Mucosa of descending colon (tissue), 3 donors: Measurements from ENCODE around the gene SMC6. TPM values are rescaled to one million over a fixed set of nuclear protein-coding genes. Genes with fewer than 3 reads are reported as not detected.

Experiments
- ATAC-seq: fragments of 200-7000 bp; cut with Tn5 transposase; one replicate; pipeline ENCODE4 v1.9.1; 2020; ENCODE audit warnings: mild to moderate bottlenecking, moderate library complexity
- DNase-seq, 3 donors: peaks; one replicate each; pipeline ENCODE4 v3.0.0-alpha.2; 2020
- H3K36me3 ChIP-seq: fragments of 200-600 bp; one replicate; pipeline ENCODE4 v1.8.0; 2021; ENCODE audit warnings: low read depth, mild to moderate bottlenecking
- H3K4me1 ChIP-seq: fragments of 200-600 bp; one replicate; pipeline ENCODE4 v1.8.0; 2021; ENCODE audit warnings: low read depth, mild to moderate bottlenecking
- H3K4me3 ChIP-seq: fragments of 200-600 bp; one replicate; pipeline ENCODE4 v1.8.0; 2021; ENCODE audit warnings: mild to moderate bottlenecking
- H3K9me3 ChIP-seq: fragments of 200-600 bp; one replicate; pipeline ENCODE4 v1.8.0; 2021; ENCODE audit warnings: mild to moderate bottlenecking
- intact Hi-C, 2 donors: fragments of 100-400 bp; cut with DNase I in 1 of 2; cut with micrococcal nuclease in 1 of 2; formaldehyde crosslinking; loops; one replicate each; pipeline versions ENCODE4 v1.11.0 to v1.11.1; 2022; cut with DNase I, micrococcal nuclease
- total RNA-seq, 3 donors: library from RNA; stranded (reverse); fragmentation: NEBNext Ultra II Directional in 2 of 3; extraction: Animal tissue kit (Norgen Biotek cat#: 25700) in 2 of 3; gene quantifications; one replicate each; pipeline versions ENCODE4 v1.2.1 to v1.2.4, GENCODE V29; 2021 to 2023
- TF ChIP-seq, protein P1 (sequence below): fragments of 200-600 bp; IDR thresholded peaks from one replicate; pipeline ENCODE4 v1.8.0; 2022; ENCODE audit warnings: antibody characterized with exemption, mild to moderate bottlenecking
- donor health status: DM: no; HTN: no; CAD: no; lungs with moderate emphysema.
- donor health status: DM: no; HTN: no; CAD: no.
- donor health status: DM: no; HTN: yes; CAD: no.

Gene SMC6
- total RNA-seq, 3 donors from 2014 or later, result 18.1 to 24.8 (median 22.9) TPM

DNA sequence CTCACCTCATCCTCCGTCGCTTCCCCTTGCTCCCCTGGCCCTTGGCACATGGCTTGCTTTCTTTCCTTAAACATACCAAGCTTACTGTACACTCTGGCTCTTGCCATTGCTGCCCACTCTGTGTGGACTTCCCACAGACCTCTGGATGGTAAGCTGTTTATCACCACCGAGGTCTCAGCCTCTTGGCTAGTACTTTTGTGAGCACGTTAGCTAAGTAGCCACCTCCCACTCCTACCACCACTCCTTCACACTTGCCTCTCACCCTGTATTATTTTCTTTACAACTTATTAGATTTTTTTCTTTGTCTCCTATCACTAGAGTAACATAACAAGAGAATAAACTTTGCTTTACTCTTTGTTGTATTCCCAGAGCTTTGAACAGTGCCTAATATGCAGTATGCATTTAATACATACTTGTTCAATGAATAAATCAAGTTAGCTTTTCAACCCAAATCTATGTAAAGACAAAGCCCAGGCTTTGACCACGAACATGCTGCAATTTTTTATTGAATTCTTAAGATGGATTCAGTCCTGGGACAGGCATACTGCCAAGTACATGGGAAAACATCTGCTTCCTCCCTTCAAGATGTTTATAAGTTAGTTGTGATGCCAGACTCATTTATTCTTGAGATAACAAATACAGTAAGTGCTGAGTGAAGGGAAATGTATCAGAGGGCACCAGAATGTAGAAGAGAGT, 37.7 kb upstream of the SMC6 start:
- Histone ChIP-seq H3K4me1 (no peaks in the 10 kb centered on the region), H3K9me3 (no peaks in the 10 kb centered on the region), H3K4me3 (no peak overlapping the region), H3K36me3 (no peaks in the 10 kb centered on the region)
- intact Hi-C loops, result no loop called here
- DNase-seq, result no peak
- TF ChIP-seq, protein P1, sequence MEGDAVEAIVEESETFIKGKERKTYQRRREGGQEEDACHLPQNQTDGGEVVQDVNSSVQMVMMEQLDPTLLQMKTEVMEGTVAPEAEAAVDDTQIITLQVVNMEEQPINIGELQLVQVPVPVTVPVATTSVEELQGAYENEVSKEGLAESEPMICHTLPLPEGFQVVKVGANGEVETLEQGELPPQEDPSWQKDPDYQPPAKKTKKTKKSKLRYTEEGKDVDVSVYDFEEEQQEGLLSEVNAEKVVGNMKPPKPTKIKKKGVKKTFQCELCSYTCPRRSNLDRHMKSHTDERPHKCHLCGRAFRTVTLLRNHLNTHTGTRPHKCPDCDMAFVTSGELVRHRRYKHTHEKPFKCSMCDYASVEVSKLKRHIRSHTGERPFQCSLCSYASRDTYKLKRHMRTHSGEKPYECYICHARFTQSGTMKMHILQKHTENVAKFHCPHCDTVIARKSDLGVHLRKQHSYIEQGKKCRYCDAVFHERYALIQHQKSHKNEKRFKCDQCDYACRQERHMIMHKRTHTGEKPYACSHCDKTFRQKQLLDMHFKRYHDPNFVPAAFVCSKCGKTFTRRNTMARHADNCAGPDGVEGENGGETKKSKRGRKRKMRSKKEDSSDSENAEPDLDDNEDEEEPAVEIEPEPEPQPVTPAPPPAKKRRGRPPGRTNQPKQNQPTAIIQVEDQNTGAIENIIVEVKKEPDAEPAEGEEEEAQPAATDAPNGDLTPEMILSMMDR, result no peak
- ATAC-seq, result no peak

- Histone ChIP-seq H3K9me3 (no peaks in the 10 kb centered on the region), H3K4me3 (no peak overlapping the region), H3K4me1 (no peaks in the 10 kb centered on the region), H3K36me3 (no peaks in the 10 kb centered on the region)
- DNase-seq, result no peak
- TF ChIP-seq, protein P1, result no peak
- ATAC-seq, result no peak
- intact Hi-C loops, result no loop called here
Observed at GRCh38 chr2:17790536-17790935, 36.9 kb upstream of the SMC6 start.

DNA sequence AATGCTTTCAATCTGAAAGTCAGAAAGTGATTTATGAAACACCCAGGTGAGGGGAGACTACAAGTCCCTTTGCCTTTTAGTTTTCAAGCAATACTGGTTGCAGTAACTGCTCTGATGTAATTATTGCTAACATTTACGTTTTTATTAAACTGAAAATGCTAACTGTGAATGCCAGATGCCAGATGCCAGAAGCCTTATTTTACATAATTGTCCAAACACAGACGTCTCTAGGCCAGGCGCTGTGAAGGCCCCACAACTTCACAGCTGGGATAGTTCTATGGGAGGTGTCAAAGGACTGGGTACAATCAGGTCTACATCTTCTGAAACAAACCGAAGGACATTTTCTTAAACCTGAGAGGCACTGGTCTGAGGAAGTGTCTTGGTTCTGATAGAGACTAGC, 35.2 kb upstream of the SMC6 start:
- Histone ChIP-seq H3K4me1 (no peaks in the 10 kb centered on the region), H3K4me3 (no peak overlapping the region), H3K36me3 (no peaks in the 10 kb centered on the region), H3K9me3 (no peaks in the 10 kb centered on the region)
- intact Hi-C loops, result no loop called here
- DNase-seq (no peak), ATAC-seq (no peak)
- TF ChIP-seq, protein P1, result no peak

- ATAC-seq (no peak), DNase-seq (no peak)
- intact Hi-C loops, result no loop called here
- H3K4me3 ChIP-seq, result no peak overlapping the region
- TF ChIP-seq, protein P1, result no peak
- H3K36me3 ChIP-seq, result no peaks in the 10 kb centered on the region
- H3K4me1 ChIP-seq, result no peaks in the 10 kb centered on the region
- no peaks in the 10 kb centered on the region for H3K9me3 ChIP-seq
Observed at GRCh38 chr2:17786727-17787126, 33.1 kb upstream of the SMC6 start.

GRCh38 chr2:17781482-17781881, 27.9 kb upstream of the SMC6 start:
- intact Hi-C loops, result no loop called here
- DNase-seq, result no peak
- TF ChIP-seq, protein P1, result no peak
- Histone ChIP-seq H3K4me3 (no peak overlapping the region), H3K9me3 (no peaks in the 10 kb centered on the region), H3K4me1 (no peaks in the 10 kb centered on the region), H3K36me3 (no peaks in the 10 kb centered on the region)
- no peak for ATAC-seq

DNA sequence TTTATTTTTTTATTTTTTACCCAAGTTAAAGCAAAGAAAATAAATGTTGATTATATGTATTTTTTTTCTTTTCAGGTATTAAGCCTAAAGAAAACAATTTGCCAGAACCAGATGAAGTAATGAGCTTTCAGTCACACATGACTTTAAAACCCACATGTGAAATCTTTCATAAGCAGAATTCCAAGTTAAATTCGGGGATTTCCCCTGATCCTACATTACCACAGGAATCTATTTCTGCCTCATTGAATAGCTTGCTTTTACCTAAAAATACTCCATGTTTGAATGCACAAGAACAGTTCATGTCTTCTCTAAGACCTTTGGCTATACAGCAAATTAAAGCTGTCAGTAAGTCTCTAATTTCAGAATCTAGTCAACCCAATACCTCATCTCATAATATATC, 26.9 kb upstream of the SMC6 start:
- TF ChIP-seq, protein P1, result no peak
- Histone ChIP-seq H3K4me3 (no peak overlapping the region), H3K36me3 (no peaks in the 10 kb centered on the region), H3K4me1 (no peaks in the 10 kb centered on the region), H3K9me3 (no peaks in the 10 kb centered on the region)
- intact Hi-C loops, result no loop called here
- ATAC-seq, result no peak
- no peak for DNase-seq
